Sigmoid colon (tissue), 7 donors: ENCODE measurements around the gene ACKR2. TPM values are rescaled to one million over a fixed set of nuclear protein-coding genes. Genes with fewer than 3 reads are reported as not detected.

ENCODE experiments used
- DNase-seq: peaks from one replicate; pipeline ENCODE4 v3.0.0-alpha.2; 2019
- H3K27ac ChIP-seq, 4 donors: fragments of 200-600 bp; sonication (generic); one replicate each; pipeline ENCODE4 v1.5.1; 2016 to 2019; ENCODE audit warnings: mild to moderate bottlenecking in 1 of 4
- H3K27me3 ChIP-seq, 3 donors: fragments of 200-600 bp; sonication (generic); one replicate each; pipeline ENCODE4 v1.5.1; 2019; ENCODE audit warnings: mild to moderate bottlenecking in 1 of 3
- H3K36me3 ChIP-seq, 4 donors: fragments of 200-600 bp; sonication (generic); one replicate each; pipeline ENCODE4 v1.5.1; 2016 to 2019
- H3K4me1 ChIP-seq, 4 donors: fragments of 200-600 bp; sonication (generic); one replicate each; pipeline ENCODE4 v1.5.1; 2017 to 2019
- H3K4me3 ChIP-seq, 4 donors: fragments of 200-600 bp; sonication (generic); one replicate each; pipeline ENCODE4 v1.5.1; 2017 to 2019; ENCODE audit warnings: mild to moderate bottlenecking in 2 of 4, moderate library complexity in 1 of 4
- H3K9me3 ChIP-seq, 4 donors: fragments of 200-600 bp in 3 of 4; sonication (generic) in 3 of 4; one replicate each; pipeline versions ENCODE4 v1.5.1 to v1.6.1; 2013 to 2019
- CTCF ChIP-seq, 4 experiments: fragments of 450-650 bp in 3 of 4; fragments of 200-600 bp in 1 of 4; IDR thresholded peaks; one replicate each; pipeline ENCODE4 v1.5.1; 2016 to 2019; ENCODE audit warnings: antibody characterized with exemption in 4 of 4, mild to moderate bottlenecking in 3 of 4, moderate library complexity in 2 of 4
- EP300 ChIP-seq, 4 donors: sonication (generic); formaldehyde crosslinking; IDR thresholded peaks; one replicate each; pipeline ENCODE4 v1.6.1; 2017; ENCODE audit warnings: antibody characterized with exemption in 4 of 4
- POLR2A ChIP-seq, 2 donors: fragments of 450-650 bp; IDR thresholded peaks; one replicate each; pipeline ENCODE4 v1.6.1; 2016; ENCODE audit warnings: antibody characterized with exemption in 2 of 2, mild to moderate bottlenecking in 2 of 2, moderate library complexity in 2 of 2
- POLR2AphosphoS5 ChIP-seq, 4 donors: sonication (generic); formaldehyde crosslinking; IDR thresholded peaks; one replicate each; pipeline ENCODE4 v1.6.1; 2017; ENCODE audit warnings: antibody characterized with exemption in 4 of 4
- WGBS, 2 donors: extraction: QIAGEN DNeasy Blood & Tissue Kit; methylation state at CpG; one replicate each; pipeline ENCODE4 v1.1.7; 2013; 5-methylcytosine and 5-hydroxymethylcytosine counted together
- intact Hi-C: fragments of 100-400 bp; cut with DNase I; formaldehyde crosslinking; loops from one replicate; pipeline ENCODE4 v1.15.1; 2023
- polyA plus RNA-seq, 3 donors: library from polyadenylated mRNA; stranded (reverse); fragments of 200-250 nt; gene quantifications; one replicate each; pipeline ENCODE4 v1.2.3, GENCODE V29; 2013
- total RNA-seq, 4 donors: library from RNA; depleted of rRNA; stranded (reverse); fragments of >200 nt; gene quantifications; one replicate each; pipeline ENCODE4 v1.1.0, GENCODE V29; 2016
- donor health status: healthy with polysubstance abuse.
- donor health status: Bipolar disorder and iron deficiency.
- donor health status: healthy.

Gene ACKR2
- total and polyA plus RNA-seq, 7 donors = 1.2 to 8.6 (median 1.9) TPM

- Histone ChIP-seq H3K36me3 (no peaks in the 10 kb centered on the region), H3K4me1 (no peaks in the 10 kb centered on the region), H3K27me3 (no peaks in the 10 kb centered on the region), H3K9me3 (no peaks in the 10 kb centered on the region), H3K4me3 (no peak overlapping the region), H3K27ac (no peak overlapping the region)
- intact Hi-C loops = no loop called here
- TF ChIP-seq POLR2A (IDR thresholded peaks at IDR 0.05) = no peak
- no peak for TF ChIP-seq CTCF (IDR thresholded peaks at IDR 0.05)
- TF ChIP-seq POLR2AphosphoS5 (IDR thresholded peaks at IDR 0.05) = no peak
- TF ChIP-seq EP300 (IDR thresholded peaks at IDR 0.05) = no peak
- DNase-seq = no peak
These were observed 45.9 kb downstream of the ACKR2 start for GRCh38 chr3:42855219-42855546.

- no peaks in the 10 kb centered on the region for H3K36me3 ChIP-seq
- H3K4me1 ChIP-seq = no peaks in the 10 kb centered on the region
- peaks cover 0 to 3% (median 0%) of the 10 kb centered on the region in 4 donors for H3K9me3 ChIP-seq
- intact Hi-C loops = no loop called here
- 51 to 79% methylated on average over 4 of the region's 4 CpGs for WGBS, 2 donors
- no peak for TF ChIP-seq POLR2AphosphoS5 (IDR thresholded peaks at IDR 0.05)
- TF ChIP-seq CTCF (IDR thresholded peaks at IDR 0.05) = no peak
- TF ChIP-seq POLR2A (IDR thresholded peaks at IDR 0.05) = no peak
- no peak for TF ChIP-seq EP300 (IDR thresholded peaks at IDR 0.05)
- H3K27me3 ChIP-seq = no peaks in the 10 kb centered on the region
- H3K4me3 ChIP-seq = no peak overlapping the region
- DNase-seq = no peak
- H3K27ac ChIP-seq = no peak overlapping the region
These were observed 46.5 kb downstream of the ACKR2 start for GRCh38 chr3:42855547-42856380.

- TF ChIP-seq POLR2AphosphoS5 (IDR thresholded peaks at IDR 0.05) (no peak), EP300 (IDR thresholded peaks at IDR 0.05) (no peak), POLR2A (IDR thresholded peaks at IDR 0.05) (no peak), CTCF (IDR thresholded peaks at IDR 0.05) (no peak)
These were observed 47.3 kb downstream of the ACKR2 start for GRCh38 chr3:42856544-42856943.

GRCh38 chr3:42864321-42864950 lies 55.2 kb downstream of the ACKR2 start:
- Histone ChIP-seq H3K4me3 (no peak overlapping the region), H3K27ac (no peak overlapping the region), H3K36me3 (no peaks in the 10 kb centered on the region), H3K9me3 (peaks cover 0 to 3% (median 0%) of the 10 kb centered on the region in 4 donors), H3K4me1 (no peaks in the 10 kb centered on the region), H3K27me3 (no peaks in the 10 kb centered on the region)
- no peak for TF ChIP-seq POLR2AphosphoS5 (IDR thresholded peaks at IDR 0.05)
- no peak for TF ChIP-seq CTCF (IDR thresholded peaks at IDR 0.05)
- TF ChIP-seq POLR2A (IDR thresholded peaks at IDR 0.05) = no peak
- TF ChIP-seq EP300 (IDR thresholded peaks at IDR 0.05) = no peak
- intact Hi-C loops = no loop called here
- WGBS, 2 donors = 95 to 96% methylated on average over 15 of the region's 15 CpGs
- no peak for DNase-seq

More at GRCh38 chr3:42856544-42856943, 47.3 kb downstream of the ACKR2 start:
- DNase-seq = no peak
- H3K36me3 ChIP-seq = no peaks in the 10 kb centered on the region
- H3K27ac ChIP-seq = no peak overlapping the region
- WGBS, 2 donors = 74 to 95% methylated on average over 3 of the region's 3 CpGs
- no peak overlapping the region for H3K4me3 ChIP-seq
- no peaks in the 10 kb centered on the region for H3K27me3 ChIP-seq
- H3K4me1 ChIP-seq = no peaks in the 10 kb centered on the region
- intact Hi-C loops = no loop called here
- peaks cover 0 to 3% (median 0%) of the 10 kb centered on the region in 4 donors for H3K9me3 ChIP-seq
